GM23338 (cell line): ENCODE data around the gene RICTOR. TPM values are rescaled to one million over a fixed set of nuclear protein-coding genes. Genes with fewer than 3 reads are reported as not detected.

ENCODE experiments used
- ATAC-seq: fragments of 200-7000 bp; cut with Tn5 transposase; 3 replicates; pipeline ENCODE4 v1.9.1; 2020
- DNase-seq: peaks from one replicate; pipeline ENCODE4 v3.0.0-alpha.2; 2015; ENCODE audit warnings: low spot score
- H2AFZ ChIP-seq: fragments of 200-600 bp; sonication (generic); 2 replicates; pipeline ENCODE4 v1.8.0; 2016; ENCODE audit warnings: antibody characterized with exemption, mild to moderate bottlenecking, moderate library complexity
- H3F3A ChIP-seq: fragments of 200-600 bp; sonication (generic); replicated peaks from 2 replicates; pipeline ENCODE4 v1.8.0; 2017; ENCODE audit warnings: antibody characterized with exemption, mixed run types, low read depth
- H3K27ac ChIP-seq: fragments of 200-600 bp; sonication (generic); 2 replicates; pipeline ENCODE4 v1.6.1; 2016; ENCODE audit warnings: low read depth
- H3K27me3 ChIP-seq: fragments of 200-600 bp; sonication (generic); 2 replicates; pipeline ENCODE4 v1.8.0; 2016; ENCODE audit warnings: mild to moderate bottlenecking, mixed run types, moderate library complexity; ENCODE audit not compliant: insufficient read depth
- H3K36me3 ChIP-seq: fragments of 200-600 bp; sonication (generic); 2 replicates; pipeline ENCODE4 v1.8.0; 2016; ENCODE audit warnings: mild to moderate bottlenecking; ENCODE audit not compliant: insufficient read depth
- H3K4me1 ChIP-seq: fragments of 200-600 bp; sonication (generic); 2 replicates; pipeline ENCODE4 v1.8.0; 2016; ENCODE audit warnings: mild to moderate bottlenecking, moderate library complexity; ENCODE audit not compliant: insufficient read depth
- H3K4me2 ChIP-seq: fragments of 200-600 bp; sonication (generic); 2 replicates; pipeline ENCODE4 v1.7.1; 2017; ENCODE audit warnings: mixed run types
- H3K4me3 ChIP-seq: fragments of 200-600 bp; sonication (generic); 2 replicates; pipeline ENCODE4 v1.6.1; 2016; ENCODE audit warnings: mixed run types
- H3K79me2 ChIP-seq: fragments of 200-600 bp; sonication (generic); replicated peaks from 2 replicates; pipeline ENCODE4 v1.8.0; 2017; ENCODE audit warnings: mild to moderate bottlenecking; ENCODE audit not compliant: insufficient read depth
- H3K9me2 ChIP-seq: fragments of 200-600 bp; sonication (generic); 2 replicates; pipeline ENCODE4 v1.8.0; 2017; ENCODE audit not compliant: insufficient read depth
- H4K20me1 ChIP-seq: fragments of 200-600 bp; sonication (generic); replicated peaks from 2 replicates; pipeline ENCODE4 v1.8.0; 2017; ENCODE audit warnings: mild to moderate bottlenecking; ENCODE audit not compliant: insufficient read depth
- H3K27ac Mint-ChIP-seq: 2 replicates; pipeline ENCODE4 v1.8.0; 2020; ENCODE audit warnings: inconsistent platforms, mild to moderate bottlenecking, moderate library complexity, mixed read lengths
- H3K27me3 Mint-ChIP-seq: 3 replicates; pipeline ENCODE4 v1.8.0; 2022; ENCODE audit warnings: low read depth, mild to moderate bottlenecking, moderate library complexity, mixed read lengths, inconsistent platforms; ENCODE audit not compliant: insufficient read depth, poor library complexity
- H3K36me3 Mint-ChIP-seq: 3 replicates; pipeline ENCODE4 v1.8.0; 2021; ENCODE audit warnings: low read depth, mild to moderate bottlenecking, inconsistent platforms, moderate library complexity, mixed read lengths
- H3K4me1 Mint-ChIP-seq: 3 replicates; pipeline ENCODE4 v1.8.0; 2020; ENCODE audit warnings: mild to moderate bottlenecking, inconsistent platforms, mixed read lengths
- H3K4me3 Mint-ChIP-seq: 3 replicates; pipeline ENCODE4 v1.8.0; 2021; ENCODE audit warnings: moderate library complexity, mild to moderate bottlenecking, inconsistent platforms, mixed read lengths
- H3K9me3 Mint-ChIP-seq: 3 replicates; pipeline ENCODE4 v1.8.0; 2020; ENCODE audit warnings: moderate library complexity, mild to moderate bottlenecking, inconsistent platforms, mixed read lengths
- EZH2 ChIP-seq: fragments of 200-600 bp; sonication (generic); IDR thresholded peaks from one replicate; pipeline ENCODE4 v1.8.0; 2017; ENCODE audit warnings: antibody characterized with exemption, mild to moderate bottlenecking, low read depth; ENCODE audit not compliant: unreplicated experiment
- JUNB ChIP-seq: IDR thresholded peaks from one replicate; pipeline ENCODE4 v1.6.1; 2016; ENCODE audit warnings: antibody characterized with exemption; ENCODE audit not compliant: unreplicated experiment
- NANOG ChIP-seq: IDR thresholded peaks from 2 replicates; pipeline ENCODE4 v1.6.1; 2016; ENCODE audit warnings: antibody characterized with exemption, borderline replicate concordance
- POLR2AphosphoS5 ChIP-seq: IDR thresholded peaks from 2 replicates; pipeline ENCODE4 v1.6.1; 2016; ENCODE audit warnings: antibody characterized with exemption, low read depth
- REST ChIP-seq: IDR thresholded peaks from one replicate; pipeline ENCODE4 v1.6.1; 2018; ENCODE audit warnings: antibody characterized with exemption; ENCODE audit not compliant: unreplicated experiment
- STAT1 ChIP-seq: IDR thresholded peaks from one replicate; pipeline ENCODE4 v1.6.1; 2016; ENCODE audit warnings: antibody characterized with exemption; ENCODE audit not compliant: unreplicated experiment
- ZNF114 ChIP-seq: fragments of 250-450 bp; sonication (Bioruptor Pico); IDR thresholded peaks from 2 replicates; pipeline ENCODE4 v1.5.0; 2020; ENCODE audit warnings: mild to moderate bottlenecking, moderate library complexity
- ZNF331 ChIP-seq: fragments of 250-450 bp; sonication (Bioruptor Pico); IDR thresholded peaks from 2 replicates; pipeline ENCODE4 v1.5.0; 2020; ENCODE audit warnings: low read depth, mild to moderate bottlenecking, moderate library complexity
- polyA plus RNA-seq: library from polyadenylated mRNA; unstranded; fragments of >200 nt; fragmentation: Nextera tagmentation; extraction: Ambion mirVana; gene quantifications from 2 replicates; pipeline ENCODE4 v1.2.1, GENCODE V29; 2016
- total RNA-seq: library from RNA; depleted of rRNA; stranded (reverse); fragments of >200 nt; shearing (Covaris generic); gene quantifications from 2 replicates; pipeline ENCODE4 v1.2.3, GENCODE V29; 2014
- TF ChIP-seq, protein P1 (sequence below), 2 experiments: fragments of 200-600 bp in 1 of 2; sonication (generic) in 1 of 2; conservative IDR thresholded peaks; 2 replicates each; pipeline versions ENCODE4 v1.5.1 to v1.6.1; 2016 to 2017; ENCODE audit warnings: antibody characterized with exemption in 2 of 2, low read depth in 2 of 2, mild to moderate bottlenecking in 2 of 2, moderate library complexity in 1 of 2
- TF ChIP-seq, protein P2 (sequence below): IDR thresholded peaks from 2 replicates; pipeline ENCODE4 v1.6.1; 2016; ENCODE audit warnings: antibody characterized with exemption

RICTOR gene
- total and polyA plus RNA-seq, 2 experiments from 2014 or later = 9.9 to 27.4 TPM

DNA sequence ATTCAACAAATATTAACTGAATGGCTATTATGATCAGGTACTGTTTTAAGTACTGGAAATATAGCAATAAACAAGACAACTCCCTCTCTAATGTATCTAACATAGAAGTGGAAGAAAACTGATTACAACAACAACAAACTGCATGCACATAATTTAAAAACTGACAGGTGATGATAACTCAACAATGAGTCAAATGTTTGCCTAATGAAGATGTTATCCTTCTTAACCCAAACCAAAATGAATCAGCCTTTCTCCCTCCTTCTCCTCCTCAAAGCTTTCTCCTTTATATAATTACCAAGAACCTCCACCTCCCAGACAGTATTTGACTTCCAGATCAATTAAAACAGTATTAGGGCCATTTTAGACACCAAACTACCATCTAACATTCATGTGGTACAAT is 49.3 kb downstream of the RICTOR start:
- no peak for DNase-seq
- no peak overlapping the region for H3K27ac ChIP-seq
- TF ChIP-seq ZNF331 (CRISPR knock-in tag) (no peak), JUNB (no peak), EZH2 (no peak)
- TF ChIP-seq, protein P1, sequence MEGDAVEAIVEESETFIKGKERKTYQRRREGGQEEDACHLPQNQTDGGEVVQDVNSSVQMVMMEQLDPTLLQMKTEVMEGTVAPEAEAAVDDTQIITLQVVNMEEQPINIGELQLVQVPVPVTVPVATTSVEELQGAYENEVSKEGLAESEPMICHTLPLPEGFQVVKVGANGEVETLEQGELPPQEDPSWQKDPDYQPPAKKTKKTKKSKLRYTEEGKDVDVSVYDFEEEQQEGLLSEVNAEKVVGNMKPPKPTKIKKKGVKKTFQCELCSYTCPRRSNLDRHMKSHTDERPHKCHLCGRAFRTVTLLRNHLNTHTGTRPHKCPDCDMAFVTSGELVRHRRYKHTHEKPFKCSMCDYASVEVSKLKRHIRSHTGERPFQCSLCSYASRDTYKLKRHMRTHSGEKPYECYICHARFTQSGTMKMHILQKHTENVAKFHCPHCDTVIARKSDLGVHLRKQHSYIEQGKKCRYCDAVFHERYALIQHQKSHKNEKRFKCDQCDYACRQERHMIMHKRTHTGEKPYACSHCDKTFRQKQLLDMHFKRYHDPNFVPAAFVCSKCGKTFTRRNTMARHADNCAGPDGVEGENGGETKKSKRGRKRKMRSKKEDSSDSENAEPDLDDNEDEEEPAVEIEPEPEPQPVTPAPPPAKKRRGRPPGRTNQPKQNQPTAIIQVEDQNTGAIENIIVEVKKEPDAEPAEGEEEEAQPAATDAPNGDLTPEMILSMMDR (conservative IDR thresholded peaks at IDR 0.05; ENCODE audit: low read depth in 2 of 2) = no peak
- H3K9me3 Mint-ChIP-seq = peaks cover 21% of the 10 kb centered on the region
- H3K27ac Mint-ChIP-seq = peak overlapping the region; percentile 70
- H3K36me3 Mint-ChIP-seq = peaks cover 39% of the 10 kb centered on the region
- no peak overlapping the region for H3K4me3 Mint-ChIP-seq
- no peaks in the 10 kb centered on the region; the same call in 1 of the 2 replicates for H3K36me3 ChIP-seq
- H3F3A ChIP-seq = no peaks in the 10 kb centered on the region
- no peak overlapping the region for H3K4me2 ChIP-seq
- peaks cover 51% of the 10 kb centered on the region for H3K4me1 ChIP-seq
- ATAC-seq = no peak
- H2AFZ ChIP-seq = no peak overlapping the region
- peaks cover 4% of the 10 kb centered on the region for H3K27me3 Mint-ChIP-seq
- H3K9me2 ChIP-seq = no peaks in the 10 kb centered on the region
- H3K4me3 ChIP-seq = no peak overlapping the region
- H3K27me3 ChIP-seq = no peaks in the 10 kb centered on the region
- no peaks in the 10 kb centered on the region for H4K20me1 ChIP-seq
- peaks cover 41% of the 10 kb centered on the region for H3K4me1 Mint-ChIP-seq
- peaks cover 78% of the 10 kb centered on the region for H3K79me2 ChIP-seq

DNA sequence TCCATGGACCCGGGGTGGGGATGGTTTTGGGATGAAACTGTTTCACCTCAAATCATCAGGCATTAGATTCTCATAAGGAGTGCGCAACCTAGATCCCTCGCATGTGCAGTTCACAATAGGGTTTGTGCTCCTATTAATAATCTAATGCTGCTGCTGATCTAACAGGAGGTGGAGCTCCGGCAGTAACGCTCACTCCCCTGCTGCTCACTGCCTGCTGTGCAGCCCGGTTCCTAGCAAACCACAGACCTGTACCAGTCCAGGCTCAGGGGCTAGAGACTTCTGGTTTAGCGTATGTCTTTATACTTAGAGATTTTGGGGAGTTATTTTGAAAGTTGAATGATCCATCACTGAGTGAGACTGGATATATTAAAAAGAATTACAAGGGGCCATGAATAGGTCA is 50.2 kb downstream of the RICTOR start:
- H3K4me1 ChIP-seq = peaks cover 53% of the 10 kb centered on the region
- no peak overlapping the region for H2AFZ ChIP-seq
- H3K9me3 Mint-ChIP-seq = peaks cover 20% of the 10 kb centered on the region
- no peaks in the 10 kb centered on the region for H4K20me1 ChIP-seq
- H3K9me2 ChIP-seq = no peaks in the 10 kb centered on the region
- H3K27ac Mint-ChIP-seq = no peak overlapping the region
- no peak overlapping the region for H3K4me3 Mint-ChIP-seq
- peaks cover 43% of the 10 kb centered on the region for H3K4me1 Mint-ChIP-seq
- DNase-seq (peak; percentile 29), ATAC-seq (peak; percentile 76)
- no peaks in the 10 kb centered on the region; the same call in 1 of the 2 replicates for H3K36me3 ChIP-seq
- peaks cover 35% of the 10 kb centered on the region for H3K36me3 Mint-ChIP-seq
- no peak overlapping the region for H3K27ac ChIP-seq
- no peak overlapping the region for H3K4me3 ChIP-seq
- no peaks in the 10 kb centered on the region for H3K27me3 ChIP-seq
- H3K27me3 Mint-ChIP-seq = peaks cover 4% of the 10 kb centered on the region
- peaks cover 69% of the 10 kb centered on the region for H3K79me2 ChIP-seq
- TF ChIP-seq STAT1 (no peak), POLR2AphosphoS5 (no peak), REST (no peak), ZNF114 (no peak), JUNB (no peak), NANOG (no peak)
- TF ChIP-seq, protein P2, sequence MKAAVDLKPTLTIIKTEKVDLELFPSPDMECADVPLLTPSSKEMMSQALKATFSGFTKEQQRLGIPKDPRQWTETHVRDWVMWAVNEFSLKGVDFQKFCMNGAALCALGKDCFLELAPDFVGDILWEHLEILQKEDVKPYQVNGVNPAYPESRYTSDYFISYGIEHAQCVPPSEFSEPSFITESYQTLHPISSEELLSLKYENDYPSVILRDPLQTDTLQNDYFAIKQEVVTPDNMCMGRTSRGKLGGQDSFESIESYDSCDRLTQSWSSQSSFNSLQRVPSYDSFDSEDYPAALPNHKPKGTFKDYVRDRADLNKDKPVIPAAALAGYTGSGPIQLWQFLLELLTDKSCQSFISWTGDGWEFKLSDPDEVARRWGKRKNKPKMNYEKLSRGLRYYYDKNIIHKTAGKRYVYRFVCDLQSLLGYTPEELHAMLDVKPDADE = no peak
- H3F3A ChIP-seq = no peaks in the 10 kb centered on the region
- 0 out of 2 replicates have a peak overlapping the region, but pooled peaks have one; percentile 7 for H3K4me2 ChIP-seq
